Neural cell (in vitro differentiated cells): Measurements from ENCODE around the gene SLCO2B1. TPM values are rescaled to one million over a fixed set of nuclear protein-coding genes. Genes with fewer than 3 reads are reported as not detected.

Experiments used
- H2AFZ ChIP-seq: fragments of 200-600, 300-800 bp; sonication (generic), shearing (Covaris generic); 2 replicates; pipeline ENCODE4 v1.6.0; 2014; ENCODE audit warnings: low read depth, mild to moderate bottlenecking, antibody characterized with exemption, low read length, moderate library complexity
- H3F3A ChIP-seq: fragments of 200-600 bp; shearing (Covaris generic); 2 replicates; pipeline ENCODE4 v1.6.1; 2016; ENCODE audit warnings: mild to moderate bottlenecking, moderate library complexity, mixed read lengths, antibody characterized with exemption, low read length; ENCODE audit not compliant: insufficient read depth, poor library complexity, severe bottlenecking
- H3K27ac ChIP-seq: fragments of 200-600, 300-800 bp; sonication (generic), shearing (Covaris generic); 2 replicates; pipeline ENCODE4 v1.5.1; 2014; ENCODE audit warnings: mild to moderate bottlenecking, low read length, moderate library complexity
- H3K27me3 ChIP-seq: fragments of 300-800, 200-600 bp; sonication (generic), shearing (Covaris generic); 2 replicates; pipeline ENCODE4 v1.6.0; 2014; ENCODE audit warnings: mild to moderate bottlenecking, low read depth, low read length, moderate library complexity; ENCODE audit not compliant: insufficient read depth
- H3K36me3 ChIP-seq: fragments of 300-800, 200-600 bp; sonication (generic), shearing (Covaris generic); 2 replicates; pipeline ENCODE4 v1.5.1; 2014; ENCODE audit warnings: mild to moderate bottlenecking, antibody characterized with exemption, low read length, moderate library complexity; ENCODE audit not compliant: insufficient read depth
- H3K4me2 ChIP-seq: fragments of 300-800, 200-600 bp; sonication (generic), shearing (Covaris generic); 2 replicates; pipeline ENCODE4 v1.6.0; 2014; ENCODE audit warnings: mild to moderate bottlenecking, low read length
- H3K4me3 ChIP-seq: fragments of 300-800, 200-600 bp; sonication (generic), shearing (Covaris generic); 2 replicates; pipeline ENCODE4 v1.5.1; 2014; ENCODE audit warnings: mild to moderate bottlenecking, low read length, moderate library complexity
- H3K79me2 ChIP-seq: fragments of 200-600 bp; shearing (Covaris generic); replicated peaks from 2 replicates; pipeline ENCODE4 v1.6.0; 2014; ENCODE audit warnings: mild to moderate bottlenecking, low read length, moderate library complexity; ENCODE audit not compliant: insufficient read depth
- H3K9ac ChIP-seq: fragments of 300-800, 200-600 bp; sonication (generic), shearing (Covaris generic); 2 replicates; pipeline ENCODE4 v1.6.1; 2016; ENCODE audit warnings: mild to moderate bottlenecking, low read length, mixed read lengths
- H3K9me2 ChIP-seq: fragments of 200-600 bp; shearing (Covaris generic); 2 replicates; pipeline ENCODE4 v1.6.1; 2016; ENCODE audit warnings: mild to moderate bottlenecking, low read length, mixed read lengths; ENCODE audit not compliant: insufficient read depth
- H3K9me3 ChIP-seq: fragments of 200-600, 300-800 bp; sonication (generic), shearing (Covaris generic); 2 replicates; pipeline ENCODE4 v1.6.1; 2016; ENCODE audit warnings: mild to moderate bottlenecking, mixed run types, low read length, moderate library complexity, mixed read lengths
- H4K20me1 ChIP-seq: fragments of 200-600 bp; shearing (Covaris generic); 2 replicates; pipeline ENCODE4 v1.6.1; 2016; ENCODE audit warnings: mild to moderate bottlenecking, mixed run types; ENCODE audit not compliant: insufficient read depth
- EP300 ChIP-seq: fragments of 450-650 bp; conservative IDR thresholded peaks from 2 replicates; pipeline ENCODE4 v1.6.1; 2014; ENCODE audit warnings: antibody characterized with exemption, mild to moderate bottlenecking, moderate library complexity; ENCODE audit not compliant: poor library complexity, severe bottlenecking
- EZH2 ChIP-seq: fragments of 200-600, 300-800 bp; shearing (Covaris generic), sonication (generic); IDR thresholded peaks from 2 replicates; pipeline ENCODE4 v1.6.1; 2014; ENCODE audit warnings: antibody characterized with exemption, low read length, borderline replicate concordance, mild to moderate bottlenecking; ENCODE audit not compliant: insufficient read depth, poor library complexity, severe bottlenecking
- MXI1 ChIP-seq: fragments of 450-650 bp; conservative IDR thresholded peaks from 2 replicates; pipeline ENCODE4 v1.6.1; 2014; ENCODE audit warnings: antibody characterized with exemption, mild to moderate bottlenecking; ENCODE audit not compliant: poor library complexity, severe bottlenecking
- POLR2AphosphoS5 ChIP-seq: IDR thresholded peaks from 2 replicates; pipeline ENCODE4 v1.6.1; 2012
- RAD21 ChIP-seq: fragments of 450-650 bp; conservative IDR thresholded peaks from 2 replicates; pipeline ENCODE4 v1.6.1; 2014; ENCODE audit warnings: antibody characterized with exemption, mild to moderate bottlenecking, moderate library complexity
- SMC3 ChIP-seq: fragments of 450-650 bp; conservative IDR thresholded peaks from 2 replicates; pipeline ENCODE4 v1.6.1; 2014; ENCODE audit warnings: antibody characterized with exemption, mild to moderate bottlenecking, moderate library complexity; ENCODE audit not compliant: poor library complexity
- TAF1 ChIP-seq: IDR thresholded peaks from 2 replicates; pipeline ENCODE4 v1.6.1; 2012; ENCODE audit warnings: low read depth
- polyA plus RNA-seq: library from polyadenylated mRNA; depleted of rRNA; stranded (reverse); fragments of >200 nt; gene quantifications from 2 replicates; pipeline ENCODE4 v1.2.3, GENCODE V29; 2014
- TF ChIP-seq, protein P1 (sequence below): IDR thresholded peaks from 2 replicates; pipeline ENCODE4 v1.6.1; 2012; ENCODE audit warnings: borderline replicate concordance
- TF ChIP-seq, protein P2 (sequence below): fragments of 450-650 bp; IDR thresholded peaks from 2 replicates; pipeline ENCODE4 v1.5.1; 2014; ENCODE audit warnings: antibody characterized with exemption, mild to moderate bottlenecking, moderate library complexity; ENCODE audit not compliant: poor library complexity, severe bottlenecking

The SLCO2B1 gene
- polyA plus RNA-seq, 1 donor from 2014 or later: not detected

DNA sequence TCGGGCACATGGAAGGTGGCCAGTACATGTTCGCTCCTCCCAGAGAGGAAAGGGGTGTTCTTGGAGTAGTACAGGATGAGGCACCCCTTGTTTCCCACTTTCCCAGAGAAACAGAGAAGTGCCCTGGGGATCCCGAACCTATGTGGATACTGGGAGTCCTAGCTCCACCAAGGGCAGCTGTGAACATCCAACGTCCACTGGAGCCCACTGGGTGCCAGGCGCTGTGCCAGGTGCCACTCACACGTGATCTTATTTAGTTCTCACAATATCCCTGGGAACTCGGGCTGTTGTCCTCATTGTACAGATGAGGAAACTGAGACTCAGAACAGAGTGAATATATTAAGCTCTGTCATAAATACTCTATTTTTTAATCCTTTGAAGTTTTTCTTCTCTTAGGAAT lies 12.0 kb downstream of the SLCO2B1 start:
- Histone ChIP-seq H3K9me2 (no peaks in the 10 kb centered on the region), H2AFZ (no peak overlapping the region), H3K4me2 (no peak overlapping the region), H3F3A (no peaks in the 10 kb centered on the region), H3K36me3 (no peaks in the 10 kb centered on the region), H3K79me2 (no peaks in the 10 kb centered on the region), H3K9me3 (no peaks in the 10 kb centered on the region), H3K9ac (no peak overlapping the region), H3K27ac (no peak overlapping the region), H3K27me3 (no peaks in the 10 kb centered on the region), H3K4me3 (no peak overlapping the region), H4K20me1 (no peaks in the 10 kb centered on the region)
- TF ChIP-seq TAF1 (no peak), MXI1 (no peak), POLR2AphosphoS5 (no peak), EZH2 (no peak), RAD21 (no peak), SMC3 (no peak), EP300 (no peak)
- TF ChIP-seq, protein P1, sequence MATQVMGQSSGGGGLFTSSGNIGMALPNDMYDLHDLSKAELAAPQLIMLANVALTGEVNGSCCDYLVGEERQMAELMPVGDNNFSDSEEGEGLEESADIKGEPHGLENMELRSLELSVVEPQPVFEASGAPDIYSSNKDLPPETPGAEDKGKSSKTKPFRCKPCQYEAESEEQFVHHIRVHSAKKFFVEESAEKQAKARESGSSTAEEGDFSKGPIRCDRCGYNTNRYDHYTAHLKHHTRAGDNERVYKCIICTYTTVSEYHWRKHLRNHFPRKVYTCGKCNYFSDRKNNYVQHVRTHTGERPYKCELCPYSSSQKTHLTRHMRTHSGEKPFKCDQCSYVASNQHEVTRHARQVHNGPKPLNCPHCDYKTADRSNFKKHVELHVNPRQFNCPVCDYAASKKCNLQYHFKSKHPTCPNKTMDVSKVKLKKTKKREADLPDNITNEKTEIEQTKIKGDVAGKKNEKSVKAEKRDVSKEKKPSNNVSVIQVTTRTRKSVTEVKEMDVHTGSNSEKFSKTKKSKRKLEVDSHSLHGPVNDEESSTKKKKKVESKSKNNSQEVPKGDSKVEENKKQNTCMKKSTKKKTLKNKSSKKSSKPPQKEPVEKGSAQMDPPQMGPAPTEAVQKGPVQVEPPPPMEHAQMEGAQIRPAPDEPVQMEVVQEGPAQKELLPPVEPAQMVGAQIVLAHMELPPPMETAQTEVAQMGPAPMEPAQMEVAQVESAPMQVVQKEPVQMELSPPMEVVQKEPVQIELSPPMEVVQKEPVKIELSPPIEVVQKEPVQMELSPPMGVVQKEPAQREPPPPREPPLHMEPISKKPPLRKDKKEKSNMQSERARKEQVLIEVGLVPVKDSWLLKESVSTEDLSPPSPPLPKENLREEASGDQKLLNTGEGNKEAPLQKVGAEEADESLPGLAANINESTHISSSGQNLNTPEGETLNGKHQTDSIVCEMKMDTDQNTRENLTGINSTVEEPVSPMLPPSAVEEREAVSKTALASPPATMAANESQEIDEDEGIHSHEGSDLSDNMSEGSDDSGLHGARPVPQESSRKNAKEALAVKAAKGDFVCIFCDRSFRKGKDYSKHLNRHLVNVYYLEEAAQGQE: no peak
- TF ChIP-seq, protein P2, sequence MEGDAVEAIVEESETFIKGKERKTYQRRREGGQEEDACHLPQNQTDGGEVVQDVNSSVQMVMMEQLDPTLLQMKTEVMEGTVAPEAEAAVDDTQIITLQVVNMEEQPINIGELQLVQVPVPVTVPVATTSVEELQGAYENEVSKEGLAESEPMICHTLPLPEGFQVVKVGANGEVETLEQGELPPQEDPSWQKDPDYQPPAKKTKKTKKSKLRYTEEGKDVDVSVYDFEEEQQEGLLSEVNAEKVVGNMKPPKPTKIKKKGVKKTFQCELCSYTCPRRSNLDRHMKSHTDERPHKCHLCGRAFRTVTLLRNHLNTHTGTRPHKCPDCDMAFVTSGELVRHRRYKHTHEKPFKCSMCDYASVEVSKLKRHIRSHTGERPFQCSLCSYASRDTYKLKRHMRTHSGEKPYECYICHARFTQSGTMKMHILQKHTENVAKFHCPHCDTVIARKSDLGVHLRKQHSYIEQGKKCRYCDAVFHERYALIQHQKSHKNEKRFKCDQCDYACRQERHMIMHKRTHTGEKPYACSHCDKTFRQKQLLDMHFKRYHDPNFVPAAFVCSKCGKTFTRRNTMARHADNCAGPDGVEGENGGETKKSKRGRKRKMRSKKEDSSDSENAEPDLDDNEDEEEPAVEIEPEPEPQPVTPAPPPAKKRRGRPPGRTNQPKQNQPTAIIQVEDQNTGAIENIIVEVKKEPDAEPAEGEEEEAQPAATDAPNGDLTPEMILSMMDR: no peak

DNA sequence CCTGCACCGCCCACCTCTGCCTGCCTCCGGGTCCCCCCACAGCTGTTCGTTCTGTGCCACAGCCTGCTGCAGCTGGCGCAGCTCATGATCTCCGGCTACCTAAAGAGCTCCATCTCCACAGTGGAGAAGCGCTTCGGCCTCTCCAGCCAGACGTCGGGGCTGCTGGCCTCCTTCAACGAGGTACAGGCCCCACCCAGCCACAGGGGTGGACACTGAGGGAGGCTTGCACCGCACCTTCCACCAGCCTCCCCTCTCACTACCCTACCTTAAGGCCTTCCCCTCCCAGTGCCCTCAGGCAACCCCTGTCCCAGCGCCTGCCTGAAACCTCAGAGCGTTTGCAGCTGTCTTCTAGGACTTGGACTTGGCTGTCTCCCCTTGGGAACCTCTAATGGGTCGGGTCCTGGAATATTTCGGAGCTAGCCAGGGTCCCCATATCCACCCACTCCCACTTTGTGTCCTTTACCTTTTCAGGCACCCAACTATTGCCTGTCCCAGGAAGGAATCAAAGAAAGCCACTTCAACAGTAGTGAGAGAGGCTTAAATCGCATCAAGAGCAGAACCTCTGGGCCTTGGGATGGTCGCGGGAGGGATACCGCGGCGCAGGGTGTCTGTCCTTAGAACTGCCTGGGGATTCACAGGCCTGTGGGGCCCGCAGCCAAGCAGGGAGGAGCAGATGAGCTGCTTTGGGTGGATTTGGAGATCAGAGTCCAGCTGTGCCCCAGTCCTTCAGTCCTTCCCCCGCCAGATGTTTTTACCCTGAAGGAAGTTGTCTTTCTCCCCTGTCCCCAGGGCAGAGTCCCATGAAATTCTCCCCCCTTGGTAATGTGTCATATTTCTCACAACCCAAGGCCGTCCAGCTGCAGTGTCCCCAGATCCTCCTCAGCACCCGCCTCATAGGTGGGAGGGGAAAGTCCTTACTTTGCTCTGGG lies 13.3 kb downstream of the SLCO2B1 start:
- Histone ChIP-seq H3K79me2 (no peaks in the 10 kb centered on the region), H3K27me3 (no peaks in the 10 kb centered on the region), H3K9me3 (no peaks in the 10 kb centered on the region), H3K4me3 (no peak overlapping the region), H3F3A (no peaks in the 10 kb centered on the region), H3K27ac (no peak overlapping the region), H2AFZ (no peak overlapping the region), H3K4me2 (no peak overlapping the region), H3K36me3 (no peaks in the 10 kb centered on the region), H3K9ac (no peak overlapping the region), H4K20me1 (no peaks in the 10 kb centered on the region), H3K9me2 (no peaks in the 10 kb centered on the region)
- TF ChIP-seq TAF1: no peak
- TF ChIP-seq RAD21: no peak
- TF ChIP-seq, protein P2: no peak
- TF ChIP-seq SMC3: no peak
- TF ChIP-seq, protein P1: no peak
- TF ChIP-seq EZH2: no peak
- TF ChIP-seq MXI1: no peak
- no peak for TF ChIP-seq POLR2AphosphoS5
- TF ChIP-seq EP300: no peak
